Measurements from ENCODE around the gene SASS6.

DNA sequence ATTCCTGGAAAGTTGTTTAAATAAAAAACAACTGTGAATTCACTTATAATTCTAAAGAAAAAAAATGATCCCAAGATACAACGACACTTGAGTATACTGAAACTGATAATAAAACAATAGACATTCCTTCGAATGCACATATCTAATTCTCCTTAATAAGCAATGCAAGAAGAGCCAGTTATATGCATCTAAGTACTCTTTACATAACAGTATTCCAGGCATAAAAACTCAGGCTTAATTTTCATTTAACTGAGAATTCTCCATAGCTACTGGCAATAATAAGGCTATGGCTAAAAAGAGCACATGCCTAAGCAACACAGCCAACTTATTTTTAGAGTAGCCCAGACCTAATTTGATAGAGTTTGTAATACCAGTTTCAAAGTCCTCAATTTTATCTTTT lies 31.2 kb downstream of the SASS6 start:
- TF ChIP-seq, protein P1, sequence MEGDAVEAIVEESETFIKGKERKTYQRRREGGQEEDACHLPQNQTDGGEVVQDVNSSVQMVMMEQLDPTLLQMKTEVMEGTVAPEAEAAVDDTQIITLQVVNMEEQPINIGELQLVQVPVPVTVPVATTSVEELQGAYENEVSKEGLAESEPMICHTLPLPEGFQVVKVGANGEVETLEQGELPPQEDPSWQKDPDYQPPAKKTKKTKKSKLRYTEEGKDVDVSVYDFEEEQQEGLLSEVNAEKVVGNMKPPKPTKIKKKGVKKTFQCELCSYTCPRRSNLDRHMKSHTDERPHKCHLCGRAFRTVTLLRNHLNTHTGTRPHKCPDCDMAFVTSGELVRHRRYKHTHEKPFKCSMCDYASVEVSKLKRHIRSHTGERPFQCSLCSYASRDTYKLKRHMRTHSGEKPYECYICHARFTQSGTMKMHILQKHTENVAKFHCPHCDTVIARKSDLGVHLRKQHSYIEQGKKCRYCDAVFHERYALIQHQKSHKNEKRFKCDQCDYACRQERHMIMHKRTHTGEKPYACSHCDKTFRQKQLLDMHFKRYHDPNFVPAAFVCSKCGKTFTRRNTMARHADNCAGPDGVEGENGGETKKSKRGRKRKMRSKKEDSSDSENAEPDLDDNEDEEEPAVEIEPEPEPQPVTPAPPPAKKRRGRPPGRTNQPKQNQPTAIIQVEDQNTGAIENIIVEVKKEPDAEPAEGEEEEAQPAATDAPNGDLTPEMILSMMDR (tag by site-specific recombination; IDR thresholded peaks at IDR 0.05), result no peak
- TF ChIP-seq, protein P2, sequence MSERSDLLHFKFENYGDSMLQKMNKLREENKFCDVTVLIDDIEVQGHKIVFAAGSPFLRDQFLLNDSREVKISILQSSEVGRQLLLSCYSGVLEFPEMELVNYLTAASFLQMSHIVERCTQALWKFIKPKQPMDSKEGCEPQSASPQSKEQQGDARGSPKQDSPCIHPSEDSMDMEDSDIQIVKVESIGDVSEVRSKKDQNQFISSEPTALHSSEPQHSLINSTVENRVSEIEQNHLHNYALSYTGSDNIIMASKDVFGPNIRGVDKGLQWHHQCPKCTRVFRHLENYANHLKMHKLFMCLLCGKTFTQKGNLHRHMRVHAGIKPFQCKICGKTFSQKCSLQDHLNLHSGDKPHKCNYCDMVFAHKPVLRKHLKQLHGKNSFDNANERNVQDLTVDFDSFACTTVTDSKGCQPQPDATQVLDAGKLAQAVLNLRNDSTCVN (tag by site-specific recombination; optimal IDR thresholded peaks at IDR 0.05), result no peak
- TF ChIP-seq BCL11B (tag by site-specific recombination; IDR thresholded peaks at IDR 0.05; ENCODE audit: low read depth) (no peak), ZFP41 (tag by site-specific recombination; IDR thresholded peaks at IDR 0.05; ENCODE audit: borderline replicate concordance) (no peak), ZNF138 (tag by site-specific recombination; IDR thresholded peaks at IDR 0.05; ENCODE audit: borderline replicate concordance) (no peak), ZNF19 (tag by site-specific recombination; IDR thresholded peaks at IDR 0.05; ENCODE audit: low read depth) (no peak), ATF2 (tag by site-specific recombination; IDR thresholded peaks at IDR 0.05; ENCODE audit: low read depth) (no peak), ZNF704 (tag by site-specific recombination; IDR thresholded peaks at IDR 0.05) (no peak), ZNF354C (tag by site-specific recombination; IDR thresholded peaks at IDR 0.05; ENCODE audit: borderline replicate concordance, low read depth) (no peak)

All from HEK293 (cell line).